Psoas muscle (tissue), 8 donors: ENCODE measurements around the gene SPOPL. TPM values are rescaled to one million over a fixed set of nuclear protein-coding genes. Genes with fewer than 3 reads are reported as not detected.

ENCODE experiments used
- ATAC-seq, 4 donors: fragments of 200-7000 bp; cut with Tn5 transposase; one replicate each; pipeline ENCODE4 v1.9.1; 2020; ENCODE audit warnings: moderate library complexity in 3 of 4, mild to moderate bottlenecking in 2 of 4
- DNase-seq, 2 donors: peaks; one replicate each; pipeline ENCODE4 v3.0.0-alpha.2; 2020
- H3K27ac ChIP-seq: fragments of 200-600 bp; one replicate; pipeline ENCODE4 v1.8.0; 2022
- H3K27me3 ChIP-seq, 3 donors: fragments of 200-600 bp in 1 of 3; one replicate each; pipeline versions ENCODE4 v1.6.1 to v1.8.0; 2013 to 2022; ENCODE audit warnings: low read length in 2 of 3, mild to moderate bottlenecking in 2 of 3, moderate library complexity in 1 of 3; ENCODE audit not compliant: insufficient read depth in 3 of 3
- H3K36me3 ChIP-seq, 2 donors: fragments of 200-600 bp in 1 of 2; one replicate each; pipeline versions ENCODE4 v1.6.1 to v1.8.0; 2013 to 2022; ENCODE audit warnings: low read depth in 1 of 2, mild to moderate bottlenecking in 1 of 2, moderate library complexity in 1 of 2; ENCODE audit not compliant: insufficient read depth in 1 of 2
- H3K4me1 ChIP-seq: fragments of 200-600 bp; one replicate; pipeline ENCODE4 v1.8.0; 2022
- H3K4me3 ChIP-seq: fragments of 200-600 bp; one replicate; pipeline ENCODE4 v1.8.0; 2022; ENCODE audit warnings: mild to moderate bottlenecking
- H3K9me3 ChIP-seq: fragments of 200-600 bp; one replicate; pipeline ENCODE4 v1.8.0; 2022
- CTCF ChIP-seq: fragments of 200-600 bp; IDR thresholded peaks from one replicate; pipeline ENCODE4 v1.8.0; 2022; ENCODE audit warnings: antibody characterized with exemption
- WGBS, 3 donors: extraction: QIAGEN DNeasy Blood & Tissue Kit; methylation state at CpG; one replicate each; pipeline versions ENCODE4 v1.1.6 to v1.1.7; 2013; 5-methylcytosine and 5-hydroxymethylcytosine counted together
- intact Hi-C, 2 donors: fragments of 100-400 bp; cut with DNase I; formaldehyde crosslinking; loops; one replicate each; pipeline versions ENCODE4 v1.11.0 to v1.14.2; 2022
- long read RNA-seq, 2 donors: library from polyadenylated mRNA; unstranded; transcript quantifications; one replicate each; pipeline ENCODE4 v2.0.0, GENCODE V29; 2021
- polyA plus RNA-seq, 3 donors: library from polyadenylated mRNA; stranded (reverse); fragments of 200-250 nt; gene quantifications; one replicate each; pipeline ENCODE4 v1.2.3, GENCODE V29; 2013
- total RNA-seq, 4 donors: library from RNA; stranded (reverse); fragmentation: NEBNext Ultra II Directional in 2 of 4; extraction: Animal tissue kit (Norgen Biotek cat#: 25700) in 2 of 4; gene quantifications; one replicate each; pipeline versions ENCODE4 v1.2.1 to v1.2.4, GENCODE V29; 2021 to 2023
- donor health status: healthy with polysubstance abuse.
- donor health status: DM: no; HTN: no; CAD: no; lungs with moderate emphysema.
- donor health status: Bipolar disorder and iron deficiency.
- donor health status: healthy.
- donor health status: DM: yes; HTN: yes; CAD: no.
- donor health status: DM: no; HTN: no; CAD: no.
- donor health status: DM: no; HTN: no; CAD: no.
- donor health status: DM: yes; HTN: yes; CAD: no.

Gene SPOPL
- 10 to 100 TPM in 3 of 4 donors, 1 to 10 TPM in 1; 7.6 to 19.0 (median 13.5) TPM for total RNA-seq
- 10 to 100 TPM in 1 of 3 donors, 1 to 10 TPM in 2; 3.0 to 12.7 (median 5.3) TPM for polyA plus RNA-seq
- long read RNA-seq, donor 1, full-length matches to known transcripts: 6 of 6 reads
- long read RNA-seq, donor 1, partial matches to known transcripts: 0 of 6 reads
- long read RNA-seq, donor 1, other reads (novel, unspliced or antisense): 0 of 6 reads
- long read RNA-seq, donor 2, partial matches to known transcripts: 0 of 1 reads
- long read RNA-seq, donor 2, other reads (novel, unspliced or antisense): 1 of 1 reads

GRCh38 chr2:138501425-138502254 is at the start of gene SPOPL:
SPOPL (plus strand) TSS chr2:138501770; CDS start chr2:138550217, 48,447 bp downstream.
- ATAC-seq: peak; percentile 97 to 98 (median 98)
- Histone ChIP-seq H3K36me3 (peaks cover 2 to 7% of the 10 kb centered on the region in 2 donors), H3K27me3 (no peaks in the 10 kb centered on the region), H3K27ac (peak within 1 kb of the TSS; percentile 95), H3K9me3 (no peaks in the 10 kb centered on the region), H3K4me1 (peaks cover 39% of the 10 kb centered on the region), H3K4me3 (peak within 1 kb of the TSS; percentile 94)
- peak; percentile 94 to 97 for DNase-seq
- peak; percentile 40 for TF ChIP-seq CTCF
- 0 to 1% (median 1%) methylated on average over 55 to 85 of the region's 86 CpGs for WGBS, 3 donors
- intact Hi-C loops: loop anchor here in 1 of 2 donors (10.0 kb wide), 1 partner anchor 53 kb away; no protein-coding TSS in a partner anchor

- Histone ChIP-seq H3K9me3 (no peaks in the 10 kb centered on the region), H3K27me3 (no peaks in the 10 kb centered on the region), H3K4me3 (no peak overlapping the region), H3K4me1 (peaks cover 6% of the 10 kb centered on the region), H3K27ac (no peak overlapping the region), H3K36me3 (no peaks in the 10 kb centered on the region)
- intact Hi-C loops: no loop called here
- ATAC-seq (peak; percentile 42 to 68 (median 57)), DNase-seq (no peak)
- no peak for TF ChIP-seq CTCF
- WGBS, 3 donors: 29 to 47% (median 39%) methylated on average over 1 of the region's 1 CpG
These were observed 49.2 kb upstream of the SPOPL start for GRCh38 chr2:138452324-138452723.

GRCh38 chr2:138453815-138454214 is 47.8 kb upstream of the SPOPL start:
- H3K9me3 ChIP-seq: no peaks in the 10 kb centered on the region
- intact Hi-C loops: no loop called here
- no peak overlapping the region for H3K4me3 ChIP-seq
- no peaks in the 10 kb centered on the region for H3K36me3 ChIP-seq
- DNase-seq (no peak), ATAC-seq (no peak)
- no peak for TF ChIP-seq CTCF
- H3K4me1 ChIP-seq: peaks cover 6% of the 10 kb centered on the region
- H3K27ac ChIP-seq: no peak overlapping the region
- no peaks in the 10 kb centered on the region for H3K27me3 ChIP-seq
- 95 to 99% (median 95%) methylated on average over 8 of the region's 8 CpGs for WGBS, 3 donors

GRCh38 chr2:138454761-138455160 is 46.8 kb upstream of the SPOPL start:
- no peak for DNase-seq
- Histone ChIP-seq H3K9me3 (no peaks in the 10 kb centered on the region), H3K36me3 (no peaks in the 10 kb centered on the region), H3K4me1 (peaks cover 6% of the 10 kb centered on the region), H3K27me3 (no peaks in the 10 kb centered on the region), H3K27ac (no peak overlapping the region), H3K4me3 (no peak overlapping the region)
- ATAC-seq: no peak
- intact Hi-C loops: no loop called here
- TF ChIP-seq CTCF: no peak
- 89 to 93% (median 91%) methylated on average over 2 of the region's 2 CpGs for WGBS, 3 donors
